Transverse colon (tissue), 3 donors: Measurements from ENCODE around the gene MAPKAPK2.

Experiments
- CTCF ChIP-seq, 5 experiments: fragments of 200-600 bp in 3 of 5; fragments of 450-650 bp in 2 of 5; sonication (generic) in 3 of 5; IDR thresholded peaks; 1 replicate in 2 of 5; 2 replicates in 3 of 5; pipeline ENCODE4 v1.5.1; 2016 to 2017; ENCODE audit warnings: antibody characterized with exemption in 5 of 5, inconsistent platforms in 3 of 5, mild to moderate bottlenecking in 2 of 5, moderate library complexity in 1 of 5
- EP300 ChIP-seq: sonication (generic); formaldehyde crosslinking; IDR thresholded peaks from one replicate; pipeline ENCODE4 v1.6.1; 2017; ENCODE audit warnings: antibody characterized with exemption, low read depth
- POLR2A ChIP-seq: fragments of 450-650 bp; IDR thresholded peaks from one replicate; pipeline ENCODE4 v1.6.1; 2016; ENCODE audit warnings: antibody characterized with exemption, mild to moderate bottlenecking, moderate library complexity

GRCh38 chr1:206679738-206680211 lies 4.9 kb upstream of the MAPKAPK2 start:
- TF ChIP-seq POLR2A (no peak), CTCF (IDR thresholded peaks at IDR 0.05) (no peak), EP300 (no peak)
